ENCODE measurements around the gene RAG2.

Gene RAG2

DNA sequence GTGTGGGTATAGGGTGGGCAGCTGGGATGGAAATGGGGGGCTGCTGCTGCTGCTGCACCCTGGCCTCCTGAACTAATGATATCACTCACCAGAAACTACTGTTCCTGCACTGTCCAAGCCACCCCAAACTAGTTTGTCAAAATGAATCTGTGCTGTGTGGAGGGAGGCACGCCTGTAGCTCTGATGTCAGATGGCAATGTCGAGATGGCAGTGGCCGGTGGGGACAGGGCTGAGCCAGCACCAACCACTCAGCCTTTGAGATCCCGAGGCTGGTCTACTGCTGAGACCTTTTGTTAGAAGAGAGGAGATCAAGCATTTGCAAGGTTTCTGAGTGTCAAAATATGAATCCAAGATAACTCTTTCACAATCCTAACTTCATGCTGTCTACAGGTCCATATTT, 28.9 kb downstream of the RAG2 start:
- Histone ChIP-seq H3K9me3 (ENCODE audit: low read length) (no peaks in the 10 kb centered on the region), H3F3A (ENCODE audit: insufficient read depth, low read length) (no peaks in the 10 kb centered on the region), H3K9me2 (ENCODE audit: low read depth, low read length) (no peaks in the 10 kb centered on the region), H3K79me2 (ENCODE audit: insufficient read depth, low read length) (no peaks in the 10 kb centered on the region), H3K9ac (ENCODE audit: low read length) (peak overlapping the region; percentile 33; the same call in 1 of the 2 replicates), H3K36me3 (ENCODE audit: insufficient read depth, low read length) (no peaks in the 10 kb centered on the region), H3K4me2 (ENCODE audit: low read length) (peak overlapping the region; percentile 40; the same call in 1 of the 2 replicates), H3K27me3 (ENCODE audit: insufficient read depth, low read length) (no peaks in the 10 kb centered on the region), H3K27ac (ENCODE audit: low read depth, low read length, poor library complexity, severe bottlenecking) (peak overlapping the region; percentile 81), H3K4me1 (ENCODE audit: insufficient read depth, low read length, severe bottlenecking) (peaks cover 90% of the 10 kb centered on the region), H2AFZ (ENCODE audit: low read length) (no peak overlapping the region), H3K4me3 (ENCODE audit: low read depth, low read length, poor library complexity, severe bottlenecking) (peak overlapping the region; percentile 40), H4K20me1 (ENCODE audit: insufficient read depth, low read length) (no peaks in the 10 kb centered on the region)
- TF ChIP-seq CTCF (IDR thresholded peaks at IDR 0.05; ENCODE audit: low read length) (no peak), EZH2 (IDR thresholded peaks at IDR 0.05; ENCODE audit: borderline replicate concordance, low read length) (no peak)

DNA sequence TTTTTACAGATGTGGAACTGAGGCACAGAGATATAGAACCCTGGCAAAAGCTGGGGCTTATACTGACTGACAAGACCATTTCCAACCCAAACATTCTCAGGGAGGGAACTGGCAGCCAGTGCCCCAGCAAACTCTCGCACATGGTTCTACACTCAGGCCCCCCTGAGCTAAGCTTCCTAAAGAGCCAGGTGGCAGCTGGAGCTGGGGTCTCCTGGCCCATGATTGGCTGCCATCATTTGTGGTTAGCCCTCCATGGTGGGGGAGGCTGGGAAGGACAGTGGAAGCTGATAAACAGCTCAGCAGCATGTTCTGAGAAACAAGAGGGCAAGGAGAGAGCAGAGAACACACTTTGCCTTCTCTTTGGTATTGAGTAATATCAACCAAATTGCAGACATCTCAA, 30.3 kb downstream of the RAG2 start, which contains the start of gene RAG1:
RAG1 (plus strand) TSS at position 314 of the 400 bp plus-strand sequence. CDS start 5,298 bp downstream, outside the sequence.
- Histone ChIP-seq H3K79me2 (ENCODE audit: insufficient read depth, low read length) (no peaks in the 10 kb centered on the region), H3K9me2 (ENCODE audit: low read depth, low read length) (no peaks in the 10 kb centered on the region), H3K9me3 (ENCODE audit: low read length) (no peaks in the 10 kb centered on the region), H3K27me3 (ENCODE audit: insufficient read depth, low read length) (no peaks in the 10 kb centered on the region), H3K4me3 (ENCODE audit: low read depth, low read length, poor library complexity, severe bottlenecking) (peak within 1 kb of the TSS; percentile 40), H4K20me1 (ENCODE audit: insufficient read depth, low read length) (no peaks in the 10 kb centered on the region), H2AFZ (ENCODE audit: low read length) (no peak within 1 kb of the TSS), H3K4me2 (ENCODE audit: low read length) (peak within 1 kb of the TSS; percentile 40; the same call in 1 of the 2 replicates), H3K4me1 (ENCODE audit: insufficient read depth, low read length, severe bottlenecking) (peaks cover 78% of the 10 kb centered on the region), H3K36me3 (ENCODE audit: insufficient read depth, low read length) (no peaks in the 10 kb centered on the region), H3F3A (ENCODE audit: insufficient read depth, low read length) (no peaks in the 10 kb centered on the region), H3K27ac (ENCODE audit: low read depth, low read length, poor library complexity, severe bottlenecking) (peak within 1 kb of the TSS; percentile 81), H3K9ac (ENCODE audit: low read length) (peak within 1 kb of the TSS; percentile 33; the same call in 1 of the 2 replicates)
- TF ChIP-seq EZH2 (IDR thresholded peaks at IDR 0.05; ENCODE audit: borderline replicate concordance, low read length) (no peak), CTCF (IDR thresholded peaks at IDR 0.05; ENCODE audit: low read length) (no peak)

DNA sequence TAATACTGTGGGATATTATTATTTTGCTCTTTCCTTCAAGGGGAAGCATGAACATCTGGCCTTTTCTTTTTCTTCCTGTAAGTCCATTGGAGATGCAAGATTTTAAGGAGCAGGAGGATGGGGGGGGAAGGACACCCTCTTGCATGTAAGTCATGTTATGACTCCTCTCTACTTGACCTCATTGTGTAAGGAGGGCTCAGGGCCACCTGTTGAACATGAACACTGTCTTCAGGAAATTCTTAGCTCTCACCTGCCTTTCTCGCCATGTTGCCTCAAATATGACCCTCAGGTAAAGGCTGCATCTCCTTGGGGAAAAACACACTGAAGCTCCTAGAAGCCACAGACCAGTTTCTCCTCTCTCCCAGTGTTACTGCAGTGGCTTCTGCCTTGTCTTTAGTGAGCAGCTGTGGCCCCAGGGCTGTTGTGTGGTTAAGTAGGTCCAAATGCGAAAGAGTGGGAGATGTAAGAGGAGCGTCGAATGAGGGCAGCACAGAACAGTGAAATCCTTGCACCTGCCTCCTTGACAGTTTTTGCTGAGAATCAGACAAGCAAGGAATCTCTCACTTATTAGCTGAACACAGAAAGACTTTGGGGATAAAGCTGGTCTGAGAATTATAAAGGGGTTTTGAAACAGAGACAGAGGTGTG, 31.5 kb downstream of the RAG2 start:
- H4K20me1 ChIP-seq (ENCODE audit: insufficient read depth, low read length), result no peaks in the 10 kb centered on the region
- H3K4me2 ChIP-seq (ENCODE audit: low read length), result no peak overlapping the region; the same call in 1 of the 2 replicates
- no peak overlapping the region for H3K4me3 ChIP-seq (ENCODE audit: low read depth, low read length, poor library complexity, severe bottlenecking)
- H3K79me2 ChIP-seq (ENCODE audit: insufficient read depth, low read length), result no peaks in the 10 kb centered on the region
- no peaks in the 10 kb centered on the region for H3K36me3 ChIP-seq (ENCODE audit: insufficient read depth, low read length)
- H3K27me3 ChIP-seq (ENCODE audit: insufficient read depth, low read length), result no peaks in the 10 kb centered on the region
- no peaks in the 10 kb centered on the region for H3K9me2 ChIP-seq (ENCODE audit: low read depth, low read length)
- no peaks in the 10 kb centered on the region for H3K9me3 ChIP-seq (ENCODE audit: low read length)
- no peak overlapping the region; the same call in 1 of the 2 replicates for H3K9ac ChIP-seq (ENCODE audit: low read length)
- peak overlapping the region; percentile 81 for H3K27ac ChIP-seq (ENCODE audit: low read depth, low read length, poor library complexity, severe bottlenecking)
- H3F3A ChIP-seq (ENCODE audit: insufficient read depth, low read length), result no peaks in the 10 kb centered on the region
- H3K4me1 ChIP-seq (ENCODE audit: insufficient read depth, low read length, severe bottlenecking), result peaks cover 66% of the 10 kb centered on the region
- TF ChIP-seq EZH2 (IDR thresholded peaks at IDR 0.05; ENCODE audit: borderline replicate concordance, low read length), result no peak
- peak; percentile 50 for TF ChIP-seq CTCF (IDR thresholded peaks at IDR 0.05; ENCODE audit: low read length)
- H2AFZ ChIP-seq (ENCODE audit: low read length), result no peak overlapping the region
